ENCODE data around the gene PDXK.

Gene PDXK

GRCh38 chr21:43757601-43758000 is 38.7 kb downstream of the PDXK start:
- no peak for TF ChIP-seq JUND (IDR thresholded peaks at IDR 0.05; ENCODE audit: low read depth)
- in situ Hi-C loops (cut with HindIII; ENCODE audit: low pct_unique_long_range_greater_than_20kb, low sequenced_read_pairs) = no loop called here
- no peak for DNase-seq (ENCODE audit: low read depth in 1 of 2, low spot score in 1 of 2)

GRCh38 chr21:43758111-43758641 is 39.2 kb downstream of the PDXK start:
- in situ Hi-C loops (cut with HindIII; ENCODE audit: low pct_unique_long_range_greater_than_20kb, low sequenced_read_pairs) = no loop called here

GRCh38 chr21:43758811-43759210 is 39.9 kb downstream of the PDXK start:
- in situ Hi-C loops (cut with HindIII; ENCODE audit: low pct_unique_long_range_greater_than_20kb, low sequenced_read_pairs) = no loop called here
- no peak for TF ChIP-seq JUND (IDR thresholded peaks at IDR 0.05; ENCODE audit: low read depth)
- no peak for DNase-seq (ENCODE audit: low read depth in 1 of 2, low spot score in 1 of 2)

More at GRCh38 chr21:43758111-43758641, 39.2 kb downstream of the PDXK start:
- no peak for TF ChIP-seq JUND (IDR thresholded peaks at IDR 0.05; ENCODE audit: low read depth)
- DNase-seq (ENCODE audit: low read depth in 1 of 2, low spot score in 1 of 2) = no peak

- TF ChIP-seq JUND (IDR thresholded peaks at IDR 0.05; ENCODE audit: low read depth) = no peak
- in situ Hi-C loops (cut with HindIII; ENCODE audit: low pct_unique_long_range_greater_than_20kb, low sequenced_read_pairs) = no loop called here
Observed at GRCh38 chr21:43759651-43760050, 40.7 kb downstream of the PDXK start.

GRCh38 chr21:43760391-43760958 is 41.5 kb downstream of the PDXK start:
- DNase-seq (ENCODE audit: low read depth in 1 of 2, low spot score in 1 of 2) = no peak
- in situ Hi-C loops (cut with HindIII; ENCODE audit: low pct_unique_long_range_greater_than_20kb, low sequenced_read_pairs) = no loop called here
- no peak for TF ChIP-seq JUND (IDR thresholded peaks at IDR 0.05; ENCODE audit: low read depth)

More at GRCh38 chr21:43759651-43760050, 40.7 kb downstream of the PDXK start:
- no peak for DNase-seq (ENCODE audit: low read depth in 1 of 2, low spot score in 1 of 2)

- no peak for TF ChIP-seq JUND (IDR thresholded peaks at IDR 0.05; ENCODE audit: low read depth)
- in situ Hi-C loops (cut with HindIII; ENCODE audit: low pct_unique_long_range_greater_than_20kb, low sequenced_read_pairs) = no loop called here
- no peak for DNase-seq (ENCODE audit: low read depth in 1 of 2, low spot score in 1 of 2)
Observed at GRCh38 chr21:43761886-43762285, 43.0 kb downstream of the PDXK start.

- in situ Hi-C loops (cut with HindIII; ENCODE audit: low pct_unique_long_range_greater_than_20kb, low sequenced_read_pairs) = no loop called here
- DNase-seq (ENCODE audit: low read depth in 1 of 2, low spot score in 1 of 2) = no peak
- no peak for TF ChIP-seq JUND (IDR thresholded peaks at IDR 0.05; ENCODE audit: low read depth)
Observed at GRCh38 chr21:43762303-43763128, 43.6 kb downstream of the PDXK start.

GRCh38 chr21:43763901-43764523 is 45.1 kb downstream of the PDXK start:
- in situ Hi-C loops (cut with HindIII; ENCODE audit: low pct_unique_long_range_greater_than_20kb, low sequenced_read_pairs) = no loop called here

GRCh38 chr21:43764576-43765495 is 45.9 kb downstream of the PDXK start:
- no peak for TF ChIP-seq JUND (IDR thresholded peaks at IDR 0.05; ENCODE audit: low read depth)
- in situ Hi-C loops (cut with HindIII; ENCODE audit: low pct_unique_long_range_greater_than_20kb, low sequenced_read_pairs) = no loop called here
- DNase-seq (ENCODE audit: low read depth in 1 of 2, low spot score in 1 of 2) = no peak

More at GRCh38 chr21:43763901-43764523, 45.1 kb downstream of the PDXK start:
- peak in 1 of 2 experiments; percentile 23 for DNase-seq (ENCODE audit: low read depth in 1 of 2, low spot score in 1 of 2)
- no peak for TF ChIP-seq JUND (IDR thresholded peaks at IDR 0.05; ENCODE audit: low read depth)

GRCh38 chr21:43766734-43767497 is 48.0 kb downstream of the PDXK start:
- in situ Hi-C loops (cut with HindIII; ENCODE audit: low pct_unique_long_range_greater_than_20kb, low sequenced_read_pairs) = no loop called here
- no peak for TF ChIP-seq JUND (IDR thresholded peaks at IDR 0.05; ENCODE audit: low read depth)
- DNase-seq (ENCODE audit: low read depth in 1 of 2, low spot score in 1 of 2) = no peak

GRCh38 chr21:43767498-43767983 is 48.6 kb downstream of the PDXK start:
- in situ Hi-C loops (cut with HindIII; ENCODE audit: low pct_unique_long_range_greater_than_20kb, low sequenced_read_pairs) = no loop called here
- no peak for TF ChIP-seq JUND (IDR thresholded peaks at IDR 0.05; ENCODE audit: low read depth)
- DNase-seq (ENCODE audit: low read depth in 1 of 2, low spot score in 1 of 2) = no peak

Data from T47D (cell line).